ENCODE results near the gene TMEM220.

GRCh38 chr17:10762037-10762436 is 32.2 kb upstream of the TMEM220 start:
- TF ChIP-seq CTCF (IDR thresholded peaks at IDR 0.05): no peak
- no peak for TF ChIP-seq POLR2A (IDR thresholded peaks at IDR 0.05)
